K562 (cell line): Measurements from ENCODE around the gene ITK. TPM values are rescaled to one million over a fixed set of nuclear protein-coding genes. Genes with fewer than 3 reads are reported as not detected.

Experiments used
- ZNF324 ChIP-seq: fragments of 250-450 bp; sonication (Bioruptor Pico); IDR thresholded peaks from 2 replicates; pipeline ENCODE4 v1.4.0; 2020; ENCODE audit warnings: mild to moderate bottlenecking
- polyA plus RNA-seq, 8 experiments: library from polyadenylated mRNA; depleted of rRNA in 4 of 8; stranded (reverse) in 5 of 8; unstranded in 3 of 8; fragments of >200 nt; fragmentation: Nextera tagmentation in 2 of 8; fragmentation: Illumina TruSeq in 1 of 8; extraction: Ambion mirVana in 2 of 8; extraction: Trizol in 1 of 8; gene quantifications; 2 replicates each; pipeline versions ENCODE4 v1.2.1 to v1.2.3, GENCODE V29; 2011 to 2014; ENCODE audit warnings: inconsistent platforms in 1 of 8, missing spikeins in 1 of 8
- total RNA-seq, 7 experiments: library from RNA; depleted of rRNA in 6 of 7; stranded (reverse); fragments of >200 nt in 6 of 7; fragmentation: Illumina TruSeq in 2 of 7; extraction: Trizol in 2 of 7; gene quantifications; 2 replicates each; pipeline versions ENCODE4 v1.2.1 to v1.2.3, GENCODE V29; 2011 to 2021; ENCODE audit warnings: low replicate concordance in 1 of 7
- TF ChIP-seq, protein P1 (sequence below): fragments of 450-650 bp; IDR thresholded peaks from 2 replicates; pipeline ENCODE4 v1.6.1; 2016; ENCODE audit warnings: mild to moderate bottlenecking, moderate library complexity

The ITK gene
- total and polyA plus RNA-seq, 9 of the 15 experiments (the other 6 are each of a cell fraction or from before 2014, with no cell fraction given): 0.04 to 0.75 TPM; not detected in 7

GRCh38 chr5:157265714-157266285, 85.2 kb downstream of the ITK start, which contains the start of gene CYFIP2 (continued):
- TF ChIP-seq, protein P1, sequence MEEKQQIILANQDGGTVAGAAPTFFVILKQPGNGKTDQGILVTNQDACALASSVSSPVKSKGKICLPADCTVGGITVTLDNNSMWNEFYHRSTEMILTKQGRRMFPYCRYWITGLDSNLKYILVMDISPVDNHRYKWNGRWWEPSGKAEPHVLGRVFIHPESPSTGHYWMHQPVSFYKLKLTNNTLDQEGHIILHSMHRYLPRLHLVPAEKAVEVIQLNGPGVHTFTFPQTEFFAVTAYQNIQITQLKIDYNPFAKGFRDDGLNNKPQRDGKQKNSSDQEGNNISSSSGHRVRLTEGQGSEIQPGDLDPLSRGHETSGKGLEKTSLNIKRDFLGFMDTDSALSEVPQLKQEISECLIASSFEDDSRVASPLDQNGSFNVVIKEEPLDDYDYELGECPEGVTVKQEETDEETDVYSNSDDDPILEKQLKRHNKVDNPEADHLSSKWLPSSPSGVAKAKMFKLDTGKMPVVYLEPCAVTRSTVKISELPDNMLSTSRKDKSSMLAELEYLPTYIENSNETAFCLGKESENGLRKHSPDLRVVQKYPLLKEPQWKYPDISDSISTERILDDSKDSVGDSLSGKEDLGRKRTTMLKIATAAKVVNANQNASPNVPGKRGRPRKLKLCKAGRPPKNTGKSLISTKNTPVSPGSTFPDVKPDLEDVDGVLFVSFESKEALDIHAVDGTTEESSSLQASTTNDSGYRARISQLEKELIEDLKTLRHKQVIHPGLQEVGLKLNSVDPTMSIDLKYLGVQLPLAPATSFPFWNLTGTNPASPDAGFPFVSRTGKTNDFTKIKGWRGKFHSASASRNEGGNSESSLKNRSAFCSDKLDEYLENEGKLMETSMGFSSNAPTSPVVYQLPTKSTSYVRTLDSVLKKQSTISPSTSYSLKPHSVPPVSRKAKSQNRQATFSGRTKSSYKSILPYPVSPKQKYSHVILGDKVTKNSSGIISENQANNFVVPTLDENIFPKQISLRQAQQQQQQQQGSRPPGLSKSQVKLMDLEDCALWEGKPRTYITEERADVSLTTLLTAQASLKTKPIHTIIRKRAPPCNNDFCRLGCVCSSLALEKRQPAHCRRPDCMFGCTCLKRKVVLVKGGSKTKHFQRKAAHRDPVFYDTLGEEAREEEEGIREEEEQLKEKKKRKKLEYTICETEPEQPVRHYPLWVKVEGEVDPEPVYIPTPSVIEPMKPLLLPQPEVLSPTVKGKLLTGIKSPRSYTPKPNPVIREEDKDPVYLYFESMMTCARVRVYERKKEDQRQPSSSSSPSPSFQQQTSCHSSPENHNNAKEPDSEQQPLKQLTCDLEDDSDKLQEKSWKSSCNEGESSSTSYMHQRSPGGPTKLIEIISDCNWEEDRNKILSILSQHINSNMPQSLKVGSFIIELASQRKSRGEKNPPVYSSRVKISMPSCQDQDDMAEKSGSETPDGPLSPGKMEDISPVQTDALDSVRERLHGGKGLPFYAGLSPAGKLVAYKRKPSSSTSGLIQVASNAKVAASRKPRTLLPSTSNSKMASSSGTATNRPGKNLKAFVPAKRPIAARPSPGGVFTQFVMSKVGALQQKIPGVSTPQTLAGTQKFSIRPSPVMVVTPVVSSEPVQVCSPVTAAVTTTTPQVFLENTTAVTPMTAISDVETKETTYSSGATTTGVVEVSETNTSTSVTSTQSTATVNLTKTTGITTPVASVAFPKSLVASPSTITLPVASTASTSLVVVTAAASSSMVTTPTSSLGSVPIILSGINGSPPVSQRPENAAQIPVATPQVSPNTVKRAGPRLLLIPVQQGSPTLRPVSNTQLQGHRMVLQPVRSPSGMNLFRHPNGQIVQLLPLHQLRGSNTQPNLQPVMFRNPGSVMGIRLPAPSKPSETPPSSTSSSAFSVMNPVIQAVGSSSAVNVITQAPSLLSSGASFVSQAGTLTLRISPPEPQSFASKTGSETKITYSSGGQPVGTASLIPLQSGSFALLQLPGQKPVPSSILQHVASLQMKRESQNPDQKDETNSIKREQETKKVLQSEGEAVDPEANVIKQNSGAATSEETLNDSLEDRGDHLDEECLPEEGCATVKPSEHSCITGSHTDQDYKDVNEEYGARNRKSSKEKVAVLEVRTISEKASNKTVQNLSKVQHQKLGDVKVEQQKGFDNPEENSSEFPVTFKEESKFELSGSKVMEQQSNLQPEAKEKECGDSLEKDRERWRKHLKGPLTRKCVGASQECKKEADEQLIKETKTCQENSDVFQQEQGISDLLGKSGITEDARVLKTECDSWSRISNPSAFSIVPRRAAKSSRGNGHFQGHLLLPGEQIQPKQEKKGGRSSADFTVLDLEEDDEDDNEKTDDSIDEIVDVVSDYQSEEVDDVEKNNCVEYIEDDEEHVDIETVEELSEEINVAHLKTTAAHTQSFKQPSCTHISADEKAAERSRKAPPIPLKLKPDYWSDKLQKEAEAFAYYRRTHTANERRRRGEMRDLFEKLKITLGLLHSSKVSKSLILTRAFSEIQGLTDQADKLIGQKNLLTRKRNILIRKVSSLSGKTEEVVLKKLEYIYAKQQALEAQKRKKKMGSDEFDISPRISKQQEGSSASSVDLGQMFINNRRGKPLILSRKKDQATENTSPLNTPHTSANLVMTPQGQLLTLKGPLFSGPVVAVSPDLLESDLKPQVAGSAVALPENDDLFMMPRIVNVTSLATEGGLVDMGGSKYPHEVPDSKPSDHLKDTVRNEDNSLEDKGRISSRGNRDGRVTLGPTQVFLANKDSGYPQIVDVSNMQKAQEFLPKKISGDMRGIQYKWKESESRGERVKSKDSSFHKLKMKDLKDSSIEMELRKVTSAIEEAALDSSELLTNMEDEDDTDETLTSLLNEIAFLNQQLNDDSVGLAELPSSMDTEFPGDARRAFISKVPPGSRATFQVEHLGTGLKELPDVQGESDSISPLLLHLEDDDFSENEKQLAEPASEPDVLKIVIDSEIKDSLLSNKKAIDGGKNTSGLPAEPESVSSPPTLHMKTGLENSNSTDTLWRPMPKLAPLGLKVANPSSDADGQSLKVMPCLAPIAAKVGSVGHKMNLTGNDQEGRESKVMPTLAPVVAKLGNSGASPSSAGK: peak; percentile 28; the same call in 1 of the 2 replicates
- TF ChIP-seq ZNF324 (CRISPR knock-in tag): no peak
